ENCODE data around the gene SLC39A11. TPM values are rescaled to one million over a fixed set of nuclear protein-coding genes. Genes with fewer than 3 reads are reported as not detected.

Gene SLC39A11
- total RNA-seq, 1 donor from 2014 or later = 5.5 TPM

GRCh38 chr17:72749119-72749572, 343.3 kb downstream of the SLC39A11 start:
- H3K4me1 ChIP-seq = no peaks in the 10 kb centered on the region
- Mint-ChIP-seq H3K4me1 (peaks cover 7% of the 10 kb centered on the region), H3K9me3 (no peaks in the 10 kb centered on the region), H3K4me3 (no peak overlapping the region), H3K27ac (no peak overlapping the region), H3K36me3 (no peaks in the 10 kb centered on the region), H3K27me3 (ENCODE audit: insufficient read depth, low read depth) (peaks cover 2% of the 10 kb centered on the region)
- no peaks in the 10 kb centered on the region for H3K79me2 ChIP-seq (ENCODE audit: low read depth)
- H3K27ac ChIP-seq = no peak overlapping the region
- H3K4me3 ChIP-seq = no peak overlapping the region
- no peaks in the 10 kb centered on the region for H3K9me3 ChIP-seq (ENCODE audit: low read depth)
- TF ChIP-seq CTCF (IDR thresholded peaks at IDR 0.05) = no peak
- H4K20me1 ChIP-seq (ENCODE audit: low read depth) = no peaks in the 10 kb centered on the region
- no peak overlapping the region for H3K9ac ChIP-seq
- H3F3A ChIP-seq (ENCODE audit: low read depth) = no peaks in the 10 kb centered on the region
- H3K36me3 ChIP-seq = no peaks in the 10 kb centered on the region
- DNase-seq (ENCODE audit: low spot score) = no peak
- no peak overlapping the region for H3K4me2 ChIP-seq
- H2AFZ ChIP-seq (replicated peaks) = no peak overlapping the region
- no peaks in the 10 kb centered on the region for H3K27me3 ChIP-seq

GRCh38 chr17:72747501-72747900, 345.0 kb downstream of the SLC39A11 start:
- Mint-ChIP-seq H3K4me3 (no peak overlapping the region), H3K27ac (no peak overlapping the region), H3K27me3 (ENCODE audit: insufficient read depth, low read depth) (peaks cover 2% of the 10 kb centered on the region), H3K9me3 (no peaks in the 10 kb centered on the region), H3K4me1 (peaks cover 20% of the 10 kb centered on the region), H3K36me3 (no peaks in the 10 kb centered on the region)
- Histone ChIP-seq H3F3A (ENCODE audit: low read depth) (peaks cover 9% of the 10 kb centered on the region), H3K4me1 (peaks cover 13% of the 10 kb centered on the region), H3K9ac (no peak overlapping the region), H3K4me3 (no peak overlapping the region), H3K27me3 (no peaks in the 10 kb centered on the region), H3K27ac (no peak overlapping the region), H3K36me3 (no peaks in the 10 kb centered on the region), H2AFZ (replicated peaks) (no peak overlapping the region), H4K20me1 (ENCODE audit: low read depth) (no peaks in the 10 kb centered on the region), H3K4me2 (no peak overlapping the region), H3K9me3 (ENCODE audit: low read depth) (no peaks in the 10 kb centered on the region), H3K79me2 (ENCODE audit: low read depth) (no peaks in the 10 kb centered on the region)
- no peak for DNase-seq (ENCODE audit: low spot score)
- TF ChIP-seq EZH2phosphoT487 (IDR thresholded peaks at IDR 0.05) = no peak
- no peak for TF ChIP-seq EZH2 (IDR thresholded peaks at IDR 0.05)
- no peak for TF ChIP-seq CTCF (IDR thresholded peaks at IDR 0.05)

- no peaks in the 10 kb centered on the region for H3K9me3 ChIP-seq (ENCODE audit: low read depth)
- H3K4me3 Mint-ChIP-seq = no peak overlapping the region
- no peaks in the 10 kb centered on the region for H4K20me1 ChIP-seq (ENCODE audit: low read depth)
- no peak overlapping the region for H3K4me2 ChIP-seq
- peaks cover 16% of the 10 kb centered on the region for H3K4me1 ChIP-seq
- H3K27me3 ChIP-seq = no peaks in the 10 kb centered on the region
- H3K36me3 ChIP-seq = no peaks in the 10 kb centered on the region
- no peak overlapping the region for H3K27ac ChIP-seq
- H3K9ac ChIP-seq = no peak overlapping the region
- H3K4me1 Mint-ChIP-seq = peaks cover 13% of the 10 kb centered on the region
- no peak for TF ChIP-seq CTCF (IDR thresholded peaks at IDR 0.05)
- no peak for TF ChIP-seq EZH2phosphoT487 (IDR thresholded peaks at IDR 0.05)
- no peak for TF ChIP-seq EZH2 (IDR thresholded peaks at IDR 0.05)
- no peak overlapping the region for H2AFZ ChIP-seq (replicated peaks)
- H3K36me3 Mint-ChIP-seq = no peaks in the 10 kb centered on the region
- peaks cover 9% of the 10 kb centered on the region for H3F3A ChIP-seq (ENCODE audit: low read depth)
- no peak overlapping the region for H3K27ac Mint-ChIP-seq
- peaks cover 2% of the 10 kb centered on the region for H3K27me3 Mint-ChIP-seq (ENCODE audit: insufficient read depth, low read depth)
- no peak overlapping the region for H3K4me3 ChIP-seq
- no peaks in the 10 kb centered on the region for H3K79me2 ChIP-seq (ENCODE audit: low read depth)
- DNase-seq (ENCODE audit: low spot score) = no peak
- H3K9me3 Mint-ChIP-seq = no peaks in the 10 kb centered on the region
Observed at GRCh38 chr17:72745241-72745640, 347.2 kb downstream of the SLC39A11 start.
